K562 (cell line): ENCODE data around the gene UBE2L5. TPM values are rescaled to one million over a fixed set of nuclear protein-coding genes. Genes with fewer than 3 reads are reported as not detected.
A peak's percentile ranks its signal among the peaks of the same experiment; 100 is the strongest.

Experiments used
- ATAC-seq: fragments of 200-7000 bp; cut with Tn5 transposase; 3 replicates; pipeline ENCODE4 v1.9.1; 2020; ENCODE audit warnings: moderate library complexity
- Bru-seq: library from RNA; stranded (reverse); fragments of 400-500 nt; gene quantifications from one replicate; lab custom pipeline; 2021; lab: Mats Ljungman, UMichigan
- BruChase-seq, 2 experiments: library from RNA; stranded (reverse); fragments of 400-500 nt; gene quantifications; one replicate each; lab custom pipeline; 2021; lab: Mats Ljungman, UMichigan
- BruUV-seq: library from RNA; stranded (reverse); fragments of 400-500 nt; replicated peaks from 2 replicates; lab custom pipeline; 2021; lab: Mats Ljungman, UMichigan
- CTCF ChIA-PET: fragments of 300-600 bp; formaldehyde crosslinking; extraction: SDS; loops from one replicate; lab custom pipeline; 2021; ENCODE audit warnings: low intra/inter-chr PET ratio; lab: Yijun Ruan, JAX
- POLR2A ChIA-PET: fragments of 300-600, 350-650 bp; sonication (Branson Sonifier 250); formaldehyde crosslinking; extraction: SDS; loops from one replicate; lab custom pipeline; 2021; ENCODE audit warnings: antibody characterized with exemption, inconsistent platforms; lab: Yijun Ruan, JAX
- DNase-seq, 4 experiments: peaks; one replicate each; pipeline versions ENCODE4 v3.0.0 to v3.0.0-alpha.2; 2011 to 2018; ENCODE audit warnings: low spot score in 3 of 4, mixed read lengths in 3 of 4; ENCODE audit errors: extremely low read depth in 1 of 4
- FAIRE-seq: peaks from 2 replicates; lab custom pipeline; 2011; peaks lifted over from hg19 to GRCh38; lab: Jason Lieb, UNC
- H2AFZ ChIP-seq: 2 replicates; pipeline ENCODE4 v1.6.0; 2011; ENCODE audit warnings: low read depth, low read length, control low read depth, inconsistent platforms
- H3K27ac ChIP-seq: fragments of 200-600 bp; 3 replicates; pipeline ENCODE4 v1.8.0; 2011; ENCODE audit warnings: low read depth, mild to moderate bottlenecking, control low read depth, inconsistent platforms, low read length, moderate library complexity, mixed read lengths; ENCODE audit errors: extremely low read depth
- H3K27me3 ChIP-seq, 2 experiments: fragments of 300-600 bp in 1 of 2; 2 replicates in 1 of 2; 3 replicates in 1 of 2; pipeline versions ENCODE4 v1.6.0 to v1.8.0; 2011; ENCODE audit warnings: inconsistent platforms in 2 of 2, low read length in 2 of 2, mild to moderate bottlenecking in 1 of 2, mixed read lengths in 1 of 2, moderate library complexity in 1 of 2; ENCODE audit not compliant: control insufficient read depth in 2 of 2, insufficient read depth in 2 of 2
- H3K36me3 ChIP-seq: fragments of 300-600 bp; 3 replicates; pipeline ENCODE4 v1.8.0; 2011; ENCODE audit warnings: mild to moderate bottlenecking, low read length, inconsistent platforms; ENCODE audit not compliant: control insufficient read depth, insufficient read depth
- H3K4me1 ChIP-seq, 2 experiments: fragments of 200-600 bp in 1 of 2; replicated peaks in 1 of 2; 2 replicates in 1 of 2; 3 replicates in 1 of 2; pipeline versions ENCODE4 v1.5.1 to v1.8.0; 2011; ENCODE audit warnings: inconsistent platforms in 2 of 2, low read length in 2 of 2, mild to moderate bottlenecking in 1 of 2, mixed read lengths in 1 of 2, moderate library complexity in 1 of 2; ENCODE audit not compliant: control insufficient read depth in 2 of 2, insufficient read depth in 2 of 2
- H3K4me2 ChIP-seq: 2 replicates; pipeline ENCODE4 v1.6.1; 2011; ENCODE audit warnings: low read length, control low read depth, inconsistent platforms, mixed read lengths; ENCODE audit not compliant: insufficient read depth
- H3K4me3 ChIP-seq: fragments of 200-600 bp; sonication (generic), shearing (Covaris generic); 2 replicates; pipeline ENCODE4 v1.5.1; 2016; ENCODE audit warnings: control low read depth, inconsistent platforms
- H3K79me2 ChIP-seq: fragments of 200-600 bp; 3 replicates; pipeline ENCODE4 v1.8.0; 2011; ENCODE audit warnings: low read length, inconsistent platforms; ENCODE audit not compliant: control insufficient read depth, insufficient read depth
- H3K9ac ChIP-seq, 2 experiments: 2 replicates each; pipeline versions ENCODE4 v1.6.0 to v1.6.1; 2011; ENCODE audit warnings: low read depth in 2 of 2, low read length in 2 of 2, control low read depth in 1 of 2, inconsistent platforms in 1 of 2, mild to moderate bottlenecking in 1 of 2, mixed read lengths in 1 of 2; ENCODE audit not compliant: insufficient read depth in 1 of 2
- H3K9me1 ChIP-seq: one replicate; pipeline ENCODE4 v1.6.0; 2011; ENCODE audit warnings: inconsistent platforms, mild to moderate bottlenecking, low read length, moderate library complexity; ENCODE audit not compliant: control insufficient read depth, insufficient read depth
- H3K9me3 ChIP-seq: replicated peaks from 2 replicates; pipeline ENCODE4 v1.5.1; 2011; ENCODE audit warnings: low read depth, low read length, inconsistent platforms; ENCODE audit not compliant: control insufficient read depth, insufficient read depth
- H4K20me1 ChIP-seq: replicated peaks from 2 replicates; pipeline ENCODE4 v1.6.1; 2011; ENCODE audit warnings: low read length, inconsistent platforms, mixed read lengths; ENCODE audit not compliant: control insufficient read depth, insufficient read depth
- NRF1 ChIP-seq, 2 experiments: fragments of 450-650 bp; IDR thresholded peaks in 1 of 2; conservative IDR thresholded peaks in 1 of 2; 2 replicates each; pipeline ENCODE4 v1.6.1; 2014; ENCODE audit warnings: mild to moderate bottlenecking in 2 of 2
- PHF8 ChIP-seq: fragments of 200-600 bp; sonication (generic); IDR thresholded peaks from 2 replicates; pipeline ENCODE4 v1.6.1; 2012; ENCODE audit warnings: mixed run types, mild to moderate bottlenecking, inconsistent platforms, low read length, moderate library complexity, borderline replicate concordance
- ZNF764 ChIP-seq: fragments of 250-450 bp; sonication (Bioruptor Pico); IDR thresholded peaks from 2 replicates; pipeline ENCODE4 v1.4.0; 2020; ENCODE audit warnings: low read depth, mild to moderate bottlenecking, moderate library complexity
- WGBS: fragments of 100-300 bp; shearing (Covaris generic); methylation state at CpG from one replicate; pipeline ENCODE4 v1.1.6; 2016; ENCODE audit warnings: low coverage, mixed read lengths; ENCODE audit not compliant: insufficient coverage; ENCODE audit errors: missing lambda C conversion rate; 5-methylcytosine and 5-hydroxymethylcytosine counted together
- in situ Hi-C: fragments of 300-500 bp; cut with MboI; formaldehyde crosslinking; loops from 4 replicates; pipeline ENCODE4 v1.15.0; 2018; ENCODE audit warnings: inconsistent platforms, mixed read lengths
- intact Hi-C: fragments of 100-400 bp; cut with micrococcal nuclease; formaldehyde crosslinking; loops from 2 replicates; pipeline ENCODE4 v1.14.2; 2022
- long read RNA-seq, 3 experiments: library from polyadenylated mRNA in 2 of 3; library from RNA in 1 of 3; unstranded in 2 of 3; stranded (forward) in 1 of 3; transcript quantifications; one replicate each; pipeline ENCODE4 v2.0.0, GENCODE V29; 2019 to 2022
- polyA minus RNA-seq, 3 experiments: library from RNA; depleted of rRNA, polyadenylated mRNA; stranded (reverse); fragments of >200 nt; gene quantifications; 2 replicates each; pipeline ENCODE4 v1.2.3, GENCODE V29; 2011
- polyA plus RNA-seq, 8 experiments: library from polyadenylated mRNA; depleted of rRNA in 4 of 8; stranded (reverse) in 5 of 8; unstranded in 3 of 8; fragments of >200 nt; fragmentation: Nextera tagmentation in 2 of 8; fragmentation: Illumina TruSeq in 1 of 8; extraction: Ambion mirVana in 2 of 8; extraction: Trizol in 1 of 8; gene quantifications; 2 replicates each; pipeline versions ENCODE4 v1.2.1 to v1.2.3, GENCODE V29; 2011 to 2014; ENCODE audit warnings: inconsistent platforms in 1 of 8, missing spikeins in 1 of 8
- total RNA-seq, 7 experiments: library from RNA; depleted of rRNA in 6 of 7; stranded (reverse); fragments of >200 nt in 6 of 7; fragmentation: Illumina TruSeq in 2 of 7; extraction: Trizol in 2 of 7; gene quantifications; 2 replicates each; pipeline versions ENCODE4 v1.2.1 to v1.2.3, GENCODE V29; 2011 to 2021; ENCODE audit warnings: low replicate concordance in 1 of 7
- TF ChIP-seq, protein P1 (sequence below): fragments of 250-450 bp; sonication (Bioruptor Pico); IDR thresholded peaks from 2 replicates; pipeline ENCODE4 v1.5.0; 2021
- TF ChIP-seq, protein P2 (sequence below), 2 experiments: fragments of 450-650 bp in 1 of 2; sonication (generic) in 1 of 2; formaldehyde crosslinking in 1 of 2; IDR thresholded peaks; 2 replicates each; pipeline versions ENCODE4 v1.7.1 to v1.9.0; 2016 to 2022; ENCODE audit warnings: inconsistent platforms in 1 of 2, mild to moderate bottlenecking in 1 of 2, missing genetic modification reagents in 1 of 2

Gene UBE2L5
- total RNA-seq (2011; cell fraction: chromatin; rRNA removed; ENCODE audit: low replicate concordance): not detected in 2 replicates
- not detected in 2 replicates for total RNA-seq (2011; cell fraction: nucleolus; rRNA removed)
- not detected in 2 replicates for total RNA-seq (2011; cell fraction: nucleoplasm; rRNA removed)
- total RNA-seq (2014; rRNA removed) (not detected in 2 replicates), total RNA-seq (2014; rRNA removed; fragmentation: Illumina TruSeq; extraction: Trizol) (not detected in 2 replicates), total RNA-seq (2015; rRNA removed; fragmentation: Illumina TruSeq; extraction: Trizol) (not detected in 2 replicates), total RNA-seq (2021) (not detected in 2 replicates), polyA plus RNA-seq (2011; rRNA removed) (1.4 and 1.5 TPM in 2 replicates), polyA plus RNA-seq (2014; fragmentation: Illumina TruSeq; extraction: Trizol) (0.86 TPM in 1 of 2 replicates, not detected in the other), polyA plus RNA-seq (2014; fragmentation: Nextera tagmentation; extraction: Ambion mirVana) (under 1 TPM in 1 of 2 experiments, not detected in 1; 0.22 TPM), polyA plus RNA-seq (2014; rRNA removed) (not detected in 2 replicates), polyA minus RNA-seq (2011; rRNA and poly(A)+ RNA removed) (0.45 and 1.9 TPM in 2 replicates), Bru-seq, nascent RNA (percentile 28 among the genes with signal in this experiment), BruChase-seq, experiment 1, labeled RNA remaining after a 2-hour chase (not detected), BruChase-seq, experiment 2, labeled RNA remaining after a 6-hour chase (percentile 22 among the genes with signal in this experiment)
- polyA plus RNA-seq (2011; cell fraction: cytosol; rRNA removed): 0.33 TPM in 1 of 2 replicates, not detected in the other
- polyA plus RNA-seq (2011; cell fraction: nucleus; rRNA removed): 0.35 TPM in 1 of 2 replicates, not detected in the other
- polyA plus RNA-seq (2012): 0.62 and 7.2 TPM in 2 replicates
- polyA minus RNA-seq (2011; cell fraction: cytosol; rRNA and poly(A)+ RNA removed): not detected in 2 replicates
- not detected in 2 replicates for polyA minus RNA-seq (2011; cell fraction: nucleus; rRNA and poly(A)+ RNA removed)
- long read RNA-seq, experiment 1: 0 reads
- long read RNA-seq, experiment 2: 0 reads
- long read RNA-seq, experiment 3: 0 reads

GRCh38 chr13:30422054-30422839 is at the start of gene UBE2L5:
Gene UBE2L5, plus strand, starts transcription at chr13:30422493. Its CDS starts 5,498 bp downstream, at chr13:30427991.
- peak; percentile 99 for ATAC-seq
- H2AFZ ChIP-seq: peak within 1 kb of the TSS; percentile 89
- peak; percentile 67 to 68; a peak in 2 of 4 replicates for TF ChIP-seq NRF1 (conservative IDR thresholded peaks at IDR 0.05 in 1 of 2, IDR thresholded peaks at IDR 0.05 in 1 of 2)
- TF ChIP-seq, protein P1, sequence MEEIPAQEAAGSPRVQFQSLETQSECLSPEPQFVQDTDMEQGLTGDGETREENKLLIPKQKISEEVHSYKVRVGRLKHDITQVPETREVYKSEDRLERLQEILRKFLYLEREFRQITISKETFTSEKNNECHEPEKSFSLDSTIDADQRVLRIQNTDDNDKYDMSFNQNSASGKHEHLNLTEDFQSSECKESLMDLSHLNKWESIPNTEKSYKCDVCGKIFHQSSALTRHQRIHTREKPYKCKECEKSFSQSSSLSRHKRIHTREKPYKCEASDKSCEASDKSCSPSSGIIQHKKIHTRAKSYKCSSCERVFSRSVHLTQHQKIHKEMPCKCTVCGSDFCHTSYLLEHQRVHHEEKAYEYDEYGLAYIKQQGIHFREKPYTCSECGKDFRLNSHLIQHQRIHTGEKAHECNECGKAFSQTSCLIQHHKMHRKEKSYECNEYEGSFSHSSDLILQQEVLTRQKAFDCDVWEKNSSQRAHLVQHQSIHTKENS: no peak
- peak; percentile 43; the same call in 1 of the 2 replicates for TF ChIP-seq PHF8
- TF ChIP-seq, protein P2, sequence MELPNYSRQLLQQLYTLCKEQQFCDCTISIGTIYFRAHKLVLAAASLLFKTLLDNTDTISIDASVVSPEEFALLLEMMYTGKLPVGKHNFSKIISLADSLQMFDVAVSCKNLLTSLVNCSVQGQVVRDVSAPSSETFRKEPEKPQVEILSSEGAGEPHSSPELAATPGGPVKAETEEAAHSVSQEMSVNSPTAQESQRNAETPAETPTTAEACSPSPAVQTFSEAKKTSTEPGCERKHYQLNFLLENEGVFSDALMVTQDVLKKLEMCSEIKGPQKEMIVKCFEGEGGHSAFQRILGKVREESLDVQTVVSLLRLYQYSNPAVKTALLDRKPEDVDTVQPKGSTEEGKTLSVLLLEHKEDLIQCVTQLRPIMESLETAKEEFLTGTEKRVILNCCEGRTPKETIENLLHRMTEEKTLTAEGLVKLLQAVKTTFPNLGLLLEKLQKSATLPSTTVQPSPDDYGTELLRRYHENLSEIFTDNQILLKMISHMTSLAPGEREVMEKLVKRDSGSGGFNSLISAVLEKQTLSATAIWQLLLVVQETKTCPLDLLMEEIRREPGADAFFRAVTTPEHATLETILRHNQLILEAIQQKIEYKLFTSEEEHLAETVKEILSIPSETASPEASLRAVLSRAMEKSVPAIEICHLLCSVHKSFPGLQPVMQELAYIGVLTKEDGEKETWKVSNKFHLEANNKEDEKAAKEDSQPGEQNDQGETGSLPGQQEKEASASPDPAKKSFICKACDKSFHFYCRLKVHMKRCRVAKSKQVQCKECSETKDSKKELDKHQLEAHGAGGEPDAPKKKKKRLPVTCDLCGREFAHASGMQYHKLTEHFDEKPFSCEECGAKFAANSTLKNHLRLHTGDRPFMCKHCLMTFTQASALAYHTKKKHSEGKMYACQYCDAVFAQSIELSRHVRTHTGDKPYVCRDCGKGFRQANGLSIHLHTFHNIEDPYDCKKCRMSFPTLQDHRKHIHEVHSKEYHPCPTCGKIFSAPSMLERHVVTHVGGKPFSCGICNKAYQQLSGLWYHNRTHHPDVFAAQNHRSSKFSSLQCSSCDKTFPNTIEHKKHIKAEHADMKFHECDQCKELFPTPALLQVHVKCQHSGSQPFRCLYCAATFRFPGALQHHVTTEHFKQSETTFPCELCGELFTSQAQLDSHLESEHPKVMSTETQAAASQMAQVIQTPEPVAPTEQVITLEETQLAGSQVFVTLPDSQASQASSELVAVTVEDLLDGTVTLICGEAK (IDR thresholded peaks at IDR 0.05): 0 out of 2 replicates have a peak, but pooled peaks have one; percentile 10
- TF ChIP-seq, protein P2 (CRISPR knock-in tag; IDR thresholded peaks at IDR 0.05): no peak
- no peak for TF ChIP-seq ZNF764

More at GRCh38 chr13:30422054-30422839, at the start of gene UBE2L5:
- Histone ChIP-seq H3K27me3 (no peaks in the 10 kb centered on the region), H3K4me3 (peak within 1 kb of the TSS; percentile 50), H3K4me2 (peak within 1 kb of the TSS; percentile 76), H4K20me1 (no peaks in the 10 kb centered on the region), H3K9me3 (no peaks in the 10 kb centered on the region), H3K9ac (peak within 1 kb of the TSS; percentile 29 to 89), H3K9me1 (no peaks in the 10 kb centered on the region), H3K36me3 (no peaks in the 10 kb centered on the region), H3K4me1 (peaks cover 4 to 7% of the 10 kb centered on the region in 2 experiments; a peak in 4 of 5 replicates), H3K27ac (0 out of 3 replicates have a peak within 1 kb of the TSS, but pooled peaks have one; percentile 22), H3K79me2 (no peaks in the 10 kb centered on the region)
- CTCF ChIA-PET: no interaction called here
- BruUV-seq: no TSS peak
- in situ Hi-C loops: no loop called here
- DNase-seq (peak; percentile 63 to 74 (median 65)), FAIRE-seq (peak; percentile 61)
- POLR2A ChIA-PET: no interaction called here
- WGBS: 1% methylated on average over 21 of the region's 57 CpGs
- intact Hi-C loops: no loop called here
